Stimulated activated CD4-positive, alpha-beta T cell treated with anti-CD3 and anti-CD28 coated beads, Interleukin-15, amount 100 ng/mL, for 1 hour (primary cell): ENCODE data around the gene SRRM5.
"Not testable (repeated sequence)": the region's sequence is repeated elsewhere in the genome, so short reads cannot be mapped to it uniquely, and the experiment has no call there.

Experiments used
- DNase-seq, 2 donors: peaks; one replicate each; pipeline ENCODE4 v3.0.0-alpha.2; 2020; ENCODE audit warnings: low read depth in 1 of 2, low spot score in 1 of 2

The SRRM5 gene

DNA sequence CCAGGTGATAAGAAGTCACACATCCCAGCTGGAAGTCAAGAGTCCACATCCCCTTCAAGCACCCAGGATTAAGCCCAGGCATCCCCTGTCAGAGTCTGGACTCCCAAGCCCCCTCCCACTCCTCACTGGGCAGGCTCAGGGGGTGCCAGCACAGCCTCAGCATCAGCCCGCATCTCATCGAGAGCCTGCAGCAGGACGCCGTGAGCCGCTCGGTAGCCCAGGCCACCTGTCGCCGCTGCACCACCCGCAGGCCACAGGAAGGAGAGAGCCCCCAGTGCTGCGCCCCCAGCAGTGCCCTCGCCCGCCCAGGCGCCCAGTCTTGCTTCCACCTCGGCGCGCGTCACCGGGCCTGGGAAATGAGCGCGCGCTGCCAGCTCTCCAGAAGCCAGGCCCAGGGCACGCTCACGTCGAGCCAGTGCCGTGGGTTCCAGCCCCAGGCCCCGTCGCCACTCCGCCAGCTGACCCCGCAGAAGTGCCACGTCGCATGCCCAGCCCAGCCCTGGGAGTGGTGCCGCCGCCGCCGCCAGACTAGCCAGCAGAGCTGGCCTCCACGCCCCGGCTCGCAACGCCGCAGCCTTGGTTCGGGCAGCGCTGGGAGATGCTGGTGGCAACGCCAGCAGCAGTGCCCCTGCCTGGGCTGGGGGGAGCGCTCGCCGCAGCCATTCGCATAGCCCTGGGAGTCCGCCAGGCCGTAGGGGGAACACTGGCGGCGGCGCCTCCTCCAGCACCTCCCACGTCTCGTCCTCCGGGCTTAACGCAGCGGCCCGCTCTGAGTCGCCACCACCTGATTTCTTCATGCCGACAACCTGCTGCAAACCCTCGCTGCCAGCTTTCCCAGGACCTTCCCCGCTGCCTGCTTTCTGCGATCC is 19.8 kb upstream of the SRRM5 start:
- DNase-seq, result no peak

DNA sequence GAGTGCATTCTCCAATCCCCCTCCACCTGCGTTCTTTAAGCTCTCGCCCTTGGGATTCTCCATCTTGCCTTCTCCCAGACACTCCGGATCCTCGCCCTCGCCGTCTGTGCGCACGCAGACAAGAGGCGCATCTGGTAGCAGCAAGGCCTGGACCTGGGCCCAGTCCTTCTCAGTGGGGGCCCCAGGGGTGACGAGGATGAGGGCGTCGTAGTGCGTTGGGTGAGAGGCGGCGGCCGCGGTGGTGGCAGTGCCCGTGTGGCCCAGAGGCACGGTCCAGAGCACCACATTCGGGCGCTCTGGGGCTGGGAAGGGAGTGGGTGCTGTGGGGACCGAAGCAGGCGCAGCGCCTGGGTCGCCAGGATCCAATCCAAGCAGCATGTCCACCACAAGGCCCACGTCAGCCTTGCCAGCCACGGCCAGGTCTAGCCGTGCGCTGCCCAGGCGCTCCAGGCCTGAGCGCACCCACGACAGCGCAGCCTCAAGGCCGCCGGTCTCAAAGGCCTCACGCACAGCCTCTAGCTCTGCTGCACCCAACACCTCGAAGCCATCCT is 19.0 kb upstream of the SRRM5 start:
- DNase-seq, result no peak

DNA sequence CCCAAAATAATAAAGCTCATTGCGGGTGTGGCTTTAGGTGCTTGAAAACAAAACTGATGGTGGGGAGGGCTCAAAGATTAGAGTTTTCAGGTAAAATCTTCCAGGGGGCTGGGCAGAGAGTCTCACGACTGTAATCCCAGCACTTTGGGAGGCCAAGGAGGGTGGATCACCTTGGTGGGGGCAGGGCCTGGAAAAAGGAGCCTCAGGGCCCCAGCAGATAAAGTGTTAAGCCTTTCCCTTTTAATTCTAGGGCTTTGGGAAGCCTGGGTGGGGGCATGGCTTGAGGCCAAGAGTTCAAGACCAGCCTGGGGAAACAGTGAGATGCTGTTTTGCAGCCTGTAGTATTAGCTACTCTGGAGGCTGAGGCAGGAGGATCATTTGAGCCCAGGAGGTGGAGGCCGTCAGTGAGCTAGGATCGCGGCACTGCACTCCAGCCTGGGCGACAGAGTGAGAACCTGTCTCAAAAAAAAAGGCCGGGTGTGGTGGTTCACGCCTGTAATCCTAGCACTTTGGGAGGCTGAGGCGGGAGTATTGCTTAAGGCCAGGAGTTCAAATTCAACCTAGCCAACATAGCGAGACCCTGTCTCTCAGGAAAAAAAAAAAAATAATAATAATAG is 17.7 kb upstream of the SRRM5 start:
- DNase-seq, result no peak

DNA sequence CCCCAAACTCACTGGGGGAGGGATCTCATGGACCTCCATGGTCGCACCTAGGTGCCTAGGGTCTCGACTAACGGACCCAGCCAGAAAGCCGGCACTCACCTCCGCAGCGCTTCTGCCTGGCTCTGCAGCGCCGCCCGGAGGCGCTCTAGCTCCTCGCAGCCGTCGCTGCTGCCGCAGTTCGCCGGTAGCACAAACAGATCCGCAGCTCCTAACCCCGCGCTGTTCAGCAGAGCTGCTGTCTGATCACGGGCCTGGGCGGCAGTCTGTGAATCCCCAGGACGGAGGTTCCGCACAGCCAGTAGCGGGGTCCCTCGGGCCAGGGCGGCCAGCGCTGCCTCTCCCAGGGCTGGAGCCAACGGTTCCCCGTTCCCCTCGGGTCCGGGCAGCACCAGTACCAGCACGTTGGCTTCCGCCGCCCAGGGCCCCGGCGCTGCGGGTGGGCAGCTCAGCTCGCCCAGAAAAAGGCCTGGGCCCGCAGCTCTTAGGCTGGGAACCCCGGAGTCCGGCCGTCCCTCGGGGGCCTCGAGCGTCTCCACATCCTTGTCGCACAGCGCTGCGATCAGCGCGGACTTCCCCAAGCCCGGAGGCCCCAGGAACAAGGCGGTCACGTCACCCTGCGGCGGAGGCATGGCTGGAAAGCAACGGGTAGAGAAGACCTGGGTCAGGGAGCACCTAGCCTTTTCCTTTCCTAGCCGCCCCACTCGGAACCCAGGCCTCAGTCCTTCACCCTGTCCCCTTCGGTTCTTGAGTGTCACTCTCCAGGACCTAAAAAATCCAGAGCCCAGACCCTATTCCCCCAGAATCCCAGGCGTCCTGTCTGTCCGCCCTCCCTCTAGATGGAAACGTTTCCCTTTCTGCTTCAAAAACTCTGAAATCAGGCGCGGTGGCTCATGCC is 16.9 kb upstream of the SRRM5 start:
- peak; percentile 50 to 62 for DNase-seq

DNA sequence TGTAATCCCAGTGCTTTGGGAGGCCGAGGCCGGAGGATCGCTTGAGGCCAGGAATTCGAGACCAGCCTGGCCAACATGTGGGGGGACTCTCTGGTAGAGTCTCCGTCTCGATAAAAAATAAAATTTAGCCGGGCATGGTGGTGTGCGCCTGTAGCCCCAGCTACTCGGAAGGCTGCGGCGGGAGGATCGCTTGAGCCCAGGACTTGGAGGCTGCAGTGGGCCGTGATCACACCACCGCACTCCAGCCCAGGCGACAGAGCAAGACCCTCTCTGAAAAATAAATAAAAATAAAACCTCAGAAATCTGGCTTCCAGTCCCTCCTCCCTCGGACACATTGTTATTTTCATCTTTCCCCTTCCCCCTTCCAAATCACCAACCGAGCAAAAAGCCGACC is 16.3 kb upstream of the SRRM5 start:
- peak in 1 of 2 donors; percentile 14 for DNase-seq

DNA sequence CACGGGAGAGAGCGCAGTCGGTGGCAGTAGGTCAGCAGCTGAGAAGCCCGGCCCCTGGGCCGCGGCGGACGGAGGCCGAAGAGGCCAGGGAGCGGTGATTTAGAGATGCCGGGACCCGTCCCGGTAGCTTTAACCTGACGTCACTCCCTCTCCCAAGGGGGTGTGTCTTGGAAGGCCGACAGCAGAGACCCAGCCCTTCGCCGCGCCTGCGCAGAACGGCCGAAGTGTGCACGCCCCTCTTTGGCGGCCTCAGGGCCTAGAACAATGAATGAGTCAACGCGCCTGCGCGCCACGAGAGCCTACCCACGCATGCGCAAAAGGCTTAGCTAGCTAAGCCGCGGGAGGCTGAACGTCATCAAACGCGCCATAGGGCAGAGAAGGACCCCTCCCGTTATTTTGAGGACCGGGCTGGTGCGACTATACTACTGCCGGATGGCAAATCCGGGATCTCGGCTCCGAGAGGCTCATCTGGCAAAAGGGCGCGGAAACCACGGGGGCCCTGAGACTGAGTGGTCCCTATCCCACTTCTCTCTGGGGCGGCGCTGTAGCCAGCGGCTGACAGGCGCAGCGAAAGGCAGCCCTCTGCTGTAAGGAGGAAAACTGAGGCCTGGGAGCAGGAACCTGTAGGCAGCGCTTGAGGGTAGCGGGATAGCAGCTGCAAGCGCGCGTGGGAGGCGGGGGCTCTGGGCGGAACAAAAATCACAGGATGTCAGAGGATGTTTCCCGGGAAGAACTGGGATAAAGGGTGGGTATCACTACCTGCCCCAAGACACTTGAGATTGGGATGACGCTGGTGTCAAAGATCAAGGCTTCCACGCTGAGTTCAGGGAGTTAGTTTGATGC is 15.7 kb upstream of the SRRM5 start, which contains the start of the genes IRGQ and ZNF576:
IRGQ (minus strand) TSS at position 136 of the 843 bp plus-strand sequence. CDS start 796 bp downstream, outside the sequence.
ZNF576 (plus strand) TSS at position 597 of the 843 bp plus-strand sequence. CDS start 514 bp downstream, outside the sequence.
- DNase-seq, result peak; percentile 100

DNA sequence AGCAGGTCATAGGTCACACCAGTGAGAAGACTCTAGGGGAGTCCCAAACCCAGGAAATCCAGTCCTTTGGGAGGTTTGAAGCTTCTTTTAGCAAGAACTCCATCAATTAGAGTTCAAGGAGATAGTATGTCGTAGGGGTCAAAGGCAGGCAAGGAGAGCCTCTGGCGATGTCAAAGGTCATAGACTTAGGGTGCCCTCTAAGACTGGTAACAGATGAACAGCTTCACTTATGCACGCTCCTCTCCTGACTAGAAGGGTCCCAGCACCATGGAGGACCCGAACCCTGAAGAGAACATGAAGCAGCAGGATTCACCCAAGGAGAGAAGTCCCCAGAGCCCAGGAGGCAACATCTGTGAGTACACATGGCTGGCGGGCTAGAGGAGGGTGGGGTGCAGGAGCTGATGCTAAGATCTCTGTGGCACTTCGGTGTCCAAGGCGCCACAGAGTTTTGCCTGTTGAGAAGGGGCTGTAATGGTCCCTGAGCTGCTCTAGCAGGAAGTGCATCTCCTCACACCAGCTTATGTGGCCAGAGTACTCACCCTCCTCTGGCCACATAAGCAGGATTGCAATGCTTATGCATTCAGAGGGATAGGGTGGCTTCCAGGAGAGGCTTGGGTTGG is 14.9 kb upstream of the SRRM5 start:
- no peak for DNase-seq

DNA sequence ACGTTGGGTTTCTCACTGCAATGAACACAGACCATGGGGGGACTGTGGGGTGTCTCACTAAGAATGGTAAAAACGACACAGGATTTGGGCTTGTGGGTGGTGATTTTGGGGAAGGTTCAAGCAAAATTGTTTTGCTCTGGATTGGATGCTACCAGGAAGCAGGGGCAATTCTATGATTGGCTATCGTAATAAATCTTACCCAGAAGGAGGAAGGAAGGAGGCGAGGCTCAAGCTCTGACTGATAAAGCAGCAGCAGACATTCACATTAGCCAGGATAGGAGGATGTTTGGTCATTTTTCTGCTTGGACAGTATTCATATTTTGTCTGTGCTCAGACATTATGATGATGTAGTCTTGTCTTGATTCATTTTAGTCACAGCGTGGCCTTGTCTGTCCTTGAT is 14.0 kb upstream of the SRRM5 start:
- DNase-seq, result no peak

DNA sequence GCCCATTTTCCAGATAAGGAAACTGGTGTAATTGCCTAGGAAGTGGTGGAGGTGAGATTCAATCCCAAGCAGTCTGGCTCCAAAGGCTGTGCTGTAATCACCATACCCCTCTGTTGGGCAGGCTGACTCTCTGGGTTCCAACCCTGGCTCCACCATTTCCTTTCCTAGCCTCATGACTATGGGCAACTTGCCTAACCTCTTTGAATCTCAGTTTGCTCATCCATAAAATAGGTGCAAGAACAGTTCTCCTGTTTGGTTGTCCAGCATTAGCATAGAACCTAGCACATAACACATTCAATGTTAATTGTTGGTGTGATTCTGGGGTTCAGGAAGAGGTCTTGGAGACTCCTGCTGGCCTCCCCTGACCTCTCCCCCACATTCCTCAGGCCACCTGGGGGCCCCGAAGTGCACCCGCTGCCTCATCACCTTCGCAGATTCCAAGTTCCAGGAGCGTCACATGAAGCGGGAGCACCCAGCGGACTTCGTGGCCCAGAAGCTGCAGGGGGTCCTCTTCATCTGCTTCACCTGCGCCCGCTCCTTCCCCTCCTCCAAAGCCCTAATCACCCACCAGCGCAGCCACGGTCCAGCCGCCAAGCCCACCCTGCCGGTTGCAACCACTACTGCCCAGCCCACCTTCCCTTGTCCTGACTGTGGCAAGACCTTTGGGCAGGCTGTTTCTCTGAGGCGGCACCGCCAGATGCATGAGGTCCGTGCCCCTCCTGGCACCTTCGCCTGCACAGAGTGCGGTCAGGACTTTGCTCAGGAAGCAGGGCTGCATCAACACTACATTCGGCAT is 13.2 kb upstream of the SRRM5 start:
- no peak for DNase-seq

DNA sequence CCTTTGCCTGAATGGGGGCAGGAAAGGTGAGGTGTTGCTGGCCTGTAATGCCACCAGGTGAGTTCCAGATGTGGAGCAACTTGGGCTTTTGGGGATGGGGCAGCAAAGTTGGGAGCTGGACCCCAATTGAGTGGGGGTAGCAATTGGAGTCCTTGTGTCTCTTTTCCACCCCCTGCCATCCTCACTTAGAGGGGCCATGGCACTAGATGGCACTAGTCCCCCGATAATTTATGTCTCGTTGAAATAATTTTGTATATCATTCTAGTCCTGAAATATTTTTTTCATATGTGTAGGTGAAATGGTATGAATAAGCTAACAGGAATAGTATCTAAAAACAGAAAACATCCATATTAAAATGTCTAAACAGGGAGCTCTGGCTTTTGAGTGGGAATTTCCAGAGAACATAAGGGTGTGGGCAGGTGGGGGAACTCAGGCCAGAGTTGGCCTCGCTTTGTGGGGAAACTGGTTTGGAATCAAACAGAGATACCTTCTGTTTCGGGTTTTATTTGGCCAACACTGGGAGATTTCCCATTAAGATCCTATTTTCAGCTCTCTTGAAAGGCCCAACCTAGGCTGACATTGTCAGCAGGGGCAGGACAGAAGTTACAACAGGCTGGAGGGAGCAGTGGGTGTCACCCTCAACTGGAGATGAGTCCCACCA is 12.1 kb upstream of the SRRM5 start:
- DNase-seq, result no peak

DNA sequence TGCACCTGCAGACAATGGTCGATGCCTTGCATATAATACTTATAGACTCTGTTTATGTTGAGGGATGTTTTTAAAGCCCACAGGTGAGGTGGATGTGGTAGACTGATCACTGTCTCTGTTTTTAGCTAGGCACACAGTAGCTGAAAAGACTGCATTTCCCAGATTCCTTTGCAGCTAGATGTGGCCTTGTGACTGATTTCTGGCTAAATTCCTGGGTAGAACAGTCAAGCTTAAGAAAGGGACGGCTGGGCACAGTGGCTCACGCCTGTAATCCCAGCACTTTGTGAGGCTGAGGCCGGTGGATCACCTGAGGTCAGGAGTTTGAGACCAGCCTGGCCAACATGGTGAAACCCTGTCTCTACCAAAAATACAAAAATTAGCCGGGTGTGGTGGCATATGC is 11.6 kb upstream of the SRRM5 start:
- not testable (repeated sequence) for DNase-seq

DNA sequence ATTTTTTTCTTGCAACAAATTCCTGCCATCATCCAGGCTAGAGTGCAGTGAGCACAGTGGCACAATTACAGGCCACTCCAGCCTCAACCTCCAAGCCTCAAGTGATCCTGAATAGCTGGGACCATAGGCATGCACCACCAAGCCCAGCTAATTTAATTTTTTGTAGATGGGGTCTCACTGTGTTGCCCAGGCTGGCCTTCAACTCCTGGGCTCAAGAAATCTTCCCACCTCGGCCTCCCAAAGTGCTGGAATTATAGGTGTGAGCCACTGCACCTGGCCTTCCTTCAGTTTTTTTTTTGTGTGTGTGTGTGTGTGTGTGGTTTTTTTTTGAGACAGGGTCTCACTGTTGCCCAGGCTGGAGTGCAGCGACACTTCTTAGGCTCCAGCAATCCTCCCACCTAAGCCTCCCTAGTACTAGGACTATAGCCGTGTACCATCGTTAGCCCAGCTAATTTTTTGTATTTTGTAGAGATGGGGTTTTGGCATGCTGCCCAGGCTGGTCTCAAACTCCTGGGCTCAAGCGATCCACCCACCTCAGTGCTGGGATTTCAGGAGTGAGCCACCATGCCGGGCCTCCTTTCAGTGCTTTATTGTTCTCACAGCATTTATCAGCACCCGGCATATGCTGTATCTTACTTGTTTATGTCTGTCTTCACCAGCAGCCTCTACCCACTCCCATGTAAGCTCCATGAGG is 5.9 kb upstream of the SRRM5 start:
- DNase-seq, result no peak

DNA sequence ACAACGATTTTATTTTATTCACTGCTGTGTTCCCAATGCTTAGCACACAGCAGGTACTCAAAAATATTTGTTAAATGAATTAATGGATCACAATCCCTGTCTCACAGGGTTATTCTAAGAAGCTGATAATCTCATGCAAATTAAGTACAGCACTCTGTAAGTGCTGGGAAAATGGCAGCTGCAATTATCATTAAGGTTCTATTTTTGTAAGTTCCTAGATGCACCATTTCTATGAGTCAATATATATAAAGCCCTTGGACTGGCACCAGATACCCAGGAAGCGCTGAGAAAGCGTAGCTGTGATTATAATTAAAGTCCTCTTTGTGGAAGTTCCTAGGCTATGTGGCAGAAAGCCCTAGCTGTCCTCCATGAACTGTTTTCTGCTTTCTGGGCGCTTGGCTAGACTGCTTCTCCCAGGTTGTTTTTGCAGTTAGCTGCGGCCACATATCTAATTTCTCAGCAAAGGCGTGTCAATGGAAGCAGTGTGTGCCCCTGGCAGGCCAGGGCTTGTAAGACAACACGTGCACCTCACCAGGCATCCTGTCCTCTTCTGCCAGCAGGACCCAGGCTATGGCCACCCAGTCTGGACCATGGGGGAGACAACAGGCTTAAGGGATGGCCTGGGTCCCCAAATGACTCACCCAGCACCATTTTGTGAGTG is 5.2 kb upstream of the SRRM5 start:
- DNase-seq, result no peak

DNA sequence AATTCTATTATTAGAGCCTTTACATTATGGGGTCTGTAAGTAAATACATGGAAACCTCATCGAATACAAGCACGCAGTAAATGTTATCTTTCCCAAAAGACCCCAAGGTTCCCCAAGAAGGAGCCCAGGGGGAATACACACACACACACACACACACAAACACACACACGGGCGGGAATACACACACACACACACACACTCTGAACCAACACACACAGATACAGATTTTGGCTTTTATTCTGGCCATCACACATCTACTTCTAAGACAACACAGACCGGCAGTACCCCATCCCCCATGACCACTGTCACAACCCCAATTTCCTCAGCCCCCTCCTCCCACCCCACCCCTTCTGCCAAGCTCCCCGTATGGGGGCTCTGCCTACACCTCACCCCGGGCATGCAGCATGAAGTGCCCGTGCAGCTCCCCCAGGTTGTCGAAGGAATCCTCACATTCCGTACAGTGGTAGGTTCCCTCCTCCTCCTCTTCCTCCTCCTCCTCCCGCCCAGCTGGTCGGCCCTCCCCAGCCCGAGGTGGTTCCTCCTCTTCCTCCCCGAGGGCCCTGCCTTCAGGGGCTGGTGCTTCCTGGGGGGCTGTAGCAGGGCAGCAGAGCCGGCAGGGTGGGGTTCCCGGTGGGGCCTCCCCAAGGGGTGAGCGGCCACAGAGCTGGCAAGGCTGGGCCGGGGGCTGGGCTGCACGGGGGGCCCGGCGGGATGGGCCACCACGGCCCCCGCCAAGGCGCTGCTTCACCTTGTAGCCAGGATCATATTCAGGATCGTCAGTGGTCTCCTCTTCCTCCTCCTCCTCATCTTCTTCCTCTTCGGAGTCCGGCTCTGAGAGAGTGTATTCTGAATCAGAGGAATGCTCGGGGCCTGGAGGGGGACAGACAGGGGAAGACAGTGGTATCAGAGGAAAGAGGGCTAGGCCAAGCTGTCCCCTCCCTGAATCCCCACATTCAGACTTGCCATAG is 4.4 kb upstream of the SRRM5 start:
- DNase-seq, result no peak

DNA sequence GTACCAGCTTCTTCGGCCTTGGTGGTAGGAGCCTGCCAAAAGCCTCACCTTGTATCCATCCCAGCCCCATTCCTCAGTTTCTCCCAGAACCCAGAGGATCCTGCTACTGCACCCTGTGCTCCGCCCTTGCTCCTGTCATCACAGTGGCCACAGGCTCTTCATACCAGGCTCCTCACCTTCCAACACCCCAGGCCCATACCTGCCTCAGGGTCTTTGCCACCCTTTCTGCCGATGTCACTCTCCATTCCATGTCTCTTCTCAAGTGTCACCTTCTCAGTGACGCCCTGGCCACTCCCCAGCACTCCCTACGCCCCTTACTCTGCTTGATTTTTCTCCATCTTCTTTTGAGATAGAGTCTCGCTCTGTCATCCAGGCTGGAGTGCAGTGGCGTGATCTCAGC is 2.0 kb upstream of the SRRM5 start:
- no peak for DNase-seq

DNA sequence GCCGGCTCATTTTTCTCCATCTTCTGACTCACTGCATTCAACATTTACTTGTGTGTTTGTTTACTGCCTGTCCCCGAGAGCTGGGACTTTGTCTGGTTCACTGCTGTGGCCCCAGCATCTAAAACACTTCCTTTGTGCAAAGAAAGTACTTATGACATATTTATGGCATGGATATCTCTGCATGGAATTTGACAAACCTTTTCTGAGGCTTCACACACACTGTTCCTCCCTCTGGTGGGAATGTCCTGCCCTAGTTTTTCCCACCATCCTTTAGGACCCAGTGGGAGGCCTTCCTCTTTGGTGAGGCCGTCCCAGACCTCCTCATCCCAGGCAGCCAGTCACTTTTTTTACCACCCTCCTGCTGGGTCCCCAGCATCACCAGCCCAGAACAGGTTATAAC is 1.4 kb upstream of the SRRM5 start:
- no peak for DNase-seq
